ENCODE measurements around the gene SLC27A1.
"Not testable (repeated sequence)": the region's sequence is repeated elsewhere in the genome, so short reads cannot be mapped to it uniquely, and the experiment has no call there.

SLC27A1 gene

DNA sequence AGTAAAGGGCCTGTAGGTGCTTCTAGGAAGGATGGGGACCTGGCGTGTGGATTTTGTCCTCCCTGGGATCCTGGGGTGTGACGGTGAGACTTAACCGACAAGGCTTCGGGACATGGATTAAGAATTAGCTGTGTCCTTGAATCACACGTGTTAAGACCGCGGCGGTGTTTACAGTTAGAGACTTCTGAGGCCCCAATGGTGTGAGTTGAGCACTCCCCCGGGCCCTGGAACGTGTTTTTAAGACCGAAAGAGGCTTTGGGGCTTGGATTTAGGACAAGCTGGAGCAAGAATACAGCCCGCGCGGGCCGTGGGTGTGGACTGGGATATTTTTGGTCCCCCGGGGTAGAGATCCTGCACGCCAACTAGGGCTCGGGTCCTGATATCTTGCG lies 1.2 kb upstream of the SLC27A1 start:
- TF ChIP-seq, protein P1, sequence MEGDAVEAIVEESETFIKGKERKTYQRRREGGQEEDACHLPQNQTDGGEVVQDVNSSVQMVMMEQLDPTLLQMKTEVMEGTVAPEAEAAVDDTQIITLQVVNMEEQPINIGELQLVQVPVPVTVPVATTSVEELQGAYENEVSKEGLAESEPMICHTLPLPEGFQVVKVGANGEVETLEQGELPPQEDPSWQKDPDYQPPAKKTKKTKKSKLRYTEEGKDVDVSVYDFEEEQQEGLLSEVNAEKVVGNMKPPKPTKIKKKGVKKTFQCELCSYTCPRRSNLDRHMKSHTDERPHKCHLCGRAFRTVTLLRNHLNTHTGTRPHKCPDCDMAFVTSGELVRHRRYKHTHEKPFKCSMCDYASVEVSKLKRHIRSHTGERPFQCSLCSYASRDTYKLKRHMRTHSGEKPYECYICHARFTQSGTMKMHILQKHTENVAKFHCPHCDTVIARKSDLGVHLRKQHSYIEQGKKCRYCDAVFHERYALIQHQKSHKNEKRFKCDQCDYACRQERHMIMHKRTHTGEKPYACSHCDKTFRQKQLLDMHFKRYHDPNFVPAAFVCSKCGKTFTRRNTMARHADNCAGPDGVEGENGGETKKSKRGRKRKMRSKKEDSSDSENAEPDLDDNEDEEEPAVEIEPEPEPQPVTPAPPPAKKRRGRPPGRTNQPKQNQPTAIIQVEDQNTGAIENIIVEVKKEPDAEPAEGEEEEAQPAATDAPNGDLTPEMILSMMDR (IDR thresholded peaks at IDR 0.05; ENCODE audit: extremely low read depth, missing control alignments) = no peak
- DNase-seq (ENCODE audit: low spot score) = no peak

GRCh38 chr19:17469481-17470067 lies 750 bp upstream of the SLC27A1 start:
- peak; percentile 89 for DNase-seq (ENCODE audit: low spot score)
- TF ChIP-seq, protein P1 (IDR thresholded peaks at IDR 0.05; ENCODE audit: extremely low read depth, missing control alignments) = no peak

DNA sequence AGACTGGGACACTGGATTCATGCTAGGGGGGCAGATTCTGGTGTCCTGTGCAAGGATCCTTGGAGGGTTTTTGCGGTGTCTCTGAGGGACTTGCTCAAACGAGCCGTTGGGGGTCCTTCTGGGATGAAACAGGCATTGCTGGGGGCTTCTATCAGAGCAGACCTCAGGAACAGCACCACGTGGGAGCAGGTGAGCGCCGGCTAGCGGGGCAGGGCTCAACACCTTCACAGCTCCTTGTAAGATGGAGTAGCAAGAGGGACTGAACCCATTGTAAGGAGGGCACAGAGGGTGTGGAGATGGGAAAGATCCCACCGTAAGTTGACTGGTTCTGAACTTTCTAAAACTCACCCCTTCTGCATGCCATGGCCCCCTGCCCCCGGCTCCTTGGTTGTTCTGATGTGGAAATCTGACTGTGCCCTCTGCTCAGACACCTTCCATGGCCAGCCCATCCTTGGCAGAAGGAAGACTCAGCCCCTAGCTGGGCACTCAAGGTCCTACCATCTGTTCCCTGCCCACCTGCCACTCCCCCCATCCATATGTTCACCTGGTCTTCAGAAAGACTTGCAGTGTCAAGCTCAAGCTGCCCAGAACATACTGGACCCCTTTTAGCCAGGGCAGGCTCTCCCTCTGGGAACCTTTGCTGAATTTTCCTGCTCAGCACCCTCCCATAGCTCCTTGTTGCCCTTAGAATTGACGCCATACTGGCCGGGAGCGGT lies 1.2 kb downstream of the SLC27A1 start:
- TF ChIP-seq, protein P1 (IDR thresholded peaks at IDR 0.05; ENCODE audit: extremely low read depth, missing control alignments) = no peak
- no peak for DNase-seq (ENCODE audit: low spot score)

DNA sequence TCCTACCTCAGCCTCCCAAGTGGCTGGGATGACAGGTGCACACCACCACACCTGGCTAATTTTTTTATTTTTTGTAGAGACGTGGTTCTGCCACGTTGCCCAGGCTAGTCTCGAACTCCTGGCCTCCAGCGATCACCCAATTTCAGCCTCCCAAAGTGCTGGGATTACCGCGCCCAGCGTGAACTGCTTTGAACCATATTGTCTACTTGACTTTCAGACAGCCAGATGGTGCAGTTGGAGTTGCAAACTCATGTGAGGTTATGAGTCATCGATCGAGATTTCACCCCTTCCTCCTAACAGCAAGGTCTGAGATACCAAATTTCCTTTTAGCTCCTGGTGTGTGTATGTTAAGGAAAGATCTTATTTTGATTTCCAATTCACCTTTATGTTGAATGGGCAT lies 2.7 kb downstream of the SLC27A1 start:
- TF ChIP-seq, protein P1 (IDR thresholded peaks at IDR 0.05; ENCODE audit: extremely low read depth, missing control alignments) = no peak
- DNase-seq (ENCODE audit: low spot score) = no peak

GRCh38 chr19:17475011-17475540 lies 4.8 kb downstream of the SLC27A1 start:
- not testable (repeated sequence) for DNase-seq (ENCODE audit: low spot score)

DNA sequence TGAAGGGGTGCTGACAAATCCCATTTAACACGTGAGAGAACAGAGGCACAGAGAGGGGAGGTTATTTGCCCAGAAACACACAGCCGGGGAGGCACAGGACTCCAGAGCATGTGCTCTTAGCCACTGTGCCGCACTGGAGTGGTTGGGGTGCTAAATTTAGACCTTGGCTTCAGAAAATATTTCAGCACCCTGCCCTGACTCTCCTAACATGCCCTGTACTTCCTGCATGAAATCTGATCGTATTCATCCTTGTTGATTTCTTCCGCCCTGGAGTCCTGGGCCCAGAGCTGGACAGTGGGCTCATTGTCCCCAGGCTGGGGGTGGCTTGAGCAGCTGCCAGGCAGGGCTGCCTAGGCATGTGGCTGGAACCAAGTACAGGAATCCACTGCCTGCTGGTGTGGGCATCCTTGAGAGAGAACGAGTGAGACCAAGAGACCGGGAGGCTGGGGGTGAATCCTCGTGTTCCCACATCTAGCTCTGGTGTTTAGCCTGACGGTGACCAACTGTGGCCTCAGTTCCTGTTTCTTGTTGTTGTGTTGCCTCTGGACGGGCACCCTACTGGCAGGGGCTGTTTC lies 5.3 kb downstream of the SLC27A1 start:
- DNase-seq (ENCODE audit: low spot score) = no peak

GRCh38 chr19:17479325-17479791 lies 9.0 kb downstream of the SLC27A1 start:
- TF ChIP-seq, protein P1 (IDR thresholded peaks at IDR 0.05; ENCODE audit: extremely low read depth, missing control alignments) = no peak
- no peak for DNase-seq (ENCODE audit: low spot score)

More for the DNA sequence above, 5.3 kb downstream of the SLC27A1 start:
- TF ChIP-seq, protein P1 (IDR thresholded peaks at IDR 0.05; ENCODE audit: extremely low read depth, missing control alignments) = no peak
